HL-60/S4 (cell line): Measurements from ENCODE around the gene RNF227.

Experiments
- in situ Hi-C: fragments of 300-500 bp; cut with MboI; formaldehyde crosslinking; loops from 2 replicates; pipeline ENCODE4 v1.14.3; 2022; ENCODE audit warnings: low sequenced_read_pairs

Gene RNF227

GRCh38 chr17:7930841-7931631 lies 14.9 kb upstream of the RNF227 start:
- in situ Hi-C loops: no loop called here

- in situ Hi-C loops: no loop called here
Observed at GRCh38 chr17:7929158-7930023, 13.3 kb upstream of the RNF227 start, which contains the start of gene KCNAB3. Gene KCNAB3 (minus strand): TSS chr17:7929856. CDS start chr17:7929435, 421 bp downstream.

- in situ Hi-C loops: no loop called here
Observed at GRCh38 chr17:7927596-7927995, 11.5 kb upstream of the RNF227 start.

GRCh38 chr17:7922845-7923628 lies 6.9 kb upstream of the RNF227 start:
- in situ Hi-C loops: no loop called here

- in situ Hi-C loops: no loop called here
Observed at GRCh38 chr17:7922269-7922844, 6.3 kb upstream of the RNF227 start.

- in situ Hi-C loops: no loop called here
Observed at GRCh38 chr17:7916808-7917207, 719 bp upstream of the RNF227 start.

GRCh38 chr17:7916385-7916682 lies 245 bp upstream of the RNF227 start:
- in situ Hi-C loops: no loop called here

GRCh38 chr17:7915179-7915610 lies 894 bp downstream of the RNF227 start:
- in situ Hi-C loops: no loop called here

GRCh38 chr17:7912927-7913524 lies 3.1 kb downstream of the RNF227 start:
- in situ Hi-C loops: no loop called here

GRCh38 chr17:7911116-7911515 lies 5.0 kb downstream of the RNF227 start:
- in situ Hi-C loops: no loop called here

- in situ Hi-C loops: no loop called here
Observed at GRCh38 chr17:7910711-7911110, 5.4 kb downstream of the RNF227 start.

GRCh38 chr17:7910281-7910680 lies 5.8 kb downstream of the RNF227 start:
- in situ Hi-C loops: no loop called here

- in situ Hi-C loops: no loop called here
Observed at GRCh38 chr17:7909089-7909488, 7.0 kb downstream of the RNF227 start.

- in situ Hi-C loops: no loop called here
Observed at GRCh38 chr17:7903154-7904103, 12.7 kb downstream of the RNF227 start.

GRCh38 chr17:7897773-7898172 lies 18.3 kb downstream of the RNF227 start:
- in situ Hi-C loops: no loop called here

GRCh38 chr17:7897090-7897489 lies 19.0 kb downstream of the RNF227 start:
- in situ Hi-C loops: no loop called here

- in situ Hi-C loops: no loop called here
Observed at GRCh38 chr17:7894866-7895265, 21.2 kb downstream of the RNF227 start.

- in situ Hi-C loops: no loop called here
Observed at GRCh38 chr17:7894226-7894625, 21.9 kb downstream of the RNF227 start.

- in situ Hi-C loops: no loop called here
Observed at GRCh38 chr17:7893187-7893880, 22.8 kb downstream of the RNF227 start.
